ENCODE results near the gene HDAC3. TPM values are rescaled to one million over a fixed set of nuclear protein-coding genes. Genes with fewer than 3 reads are reported as not detected.

Gene HDAC3
- total RNA-seq, 1 donor from 2014 or later = 101 TPM

DNA sequence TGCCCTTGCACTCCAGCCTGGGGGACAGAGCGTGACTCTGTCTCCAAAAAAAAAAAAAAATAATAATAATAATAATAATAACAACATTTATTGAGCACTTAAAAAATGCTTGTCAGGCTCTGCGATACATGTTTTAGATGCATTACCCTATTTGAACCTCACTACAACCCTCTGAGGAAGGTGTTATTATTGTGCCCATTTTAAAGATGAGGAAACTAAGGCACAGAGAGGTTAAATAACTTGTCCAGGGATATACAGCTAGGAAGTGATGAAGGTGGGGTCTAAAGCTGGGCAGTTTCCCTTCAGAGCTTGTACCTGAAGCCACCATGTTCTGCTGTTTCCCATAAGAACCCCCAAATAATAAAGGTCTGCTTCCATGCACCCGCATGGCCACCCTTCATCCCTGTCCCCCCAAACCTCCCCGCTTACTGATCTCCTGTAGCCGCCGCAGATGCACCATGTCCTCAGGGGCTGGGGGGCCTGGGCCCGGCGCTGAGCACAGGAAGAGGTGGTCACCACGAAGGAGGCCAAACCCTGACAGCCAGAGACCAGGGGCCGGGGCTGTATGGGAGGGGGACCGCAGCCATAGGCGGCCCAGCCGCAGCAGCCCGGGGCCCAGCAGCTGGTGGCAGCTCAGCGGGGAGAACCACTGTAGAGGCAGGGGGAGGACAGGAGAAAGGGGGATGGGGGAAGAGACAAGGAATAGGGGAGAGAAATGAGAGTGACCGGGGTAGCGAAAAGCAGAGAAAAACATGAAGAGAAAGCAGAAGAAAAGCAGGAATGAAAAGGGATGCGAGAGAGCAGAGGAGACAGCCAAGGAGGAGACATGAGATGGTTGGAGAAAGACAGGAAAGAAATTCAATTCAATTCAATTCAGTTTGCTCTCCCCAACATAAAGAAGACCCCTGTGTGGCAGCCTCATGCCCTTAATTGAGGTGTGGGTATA is 29.6 kb upstream of the HDAC3 start:
- Mint-ChIP-seq H3K36me3 (ENCODE audit: insufficient read depth) (no peaks in the 10 kb centered on the region), H3K27ac (no peak overlapping the region), H3K4me3 (ENCODE audit: low read depth) (no peak overlapping the region), H3K4me1 (ENCODE audit: low read depth) (peaks cover 2% of the 10 kb centered on the region), H3K27me3 (no peaks in the 10 kb centered on the region), H3K9me3 (ENCODE audit: low read depth) (no peaks in the 10 kb centered on the region)
- no peak for DNase-seq (ENCODE audit: low spot score, unreplicated experiment)
- TF ChIP-seq CTCF (IDR thresholded peaks at IDR 0.05; ENCODE audit: unreplicated experiment) = no peak

DNA sequence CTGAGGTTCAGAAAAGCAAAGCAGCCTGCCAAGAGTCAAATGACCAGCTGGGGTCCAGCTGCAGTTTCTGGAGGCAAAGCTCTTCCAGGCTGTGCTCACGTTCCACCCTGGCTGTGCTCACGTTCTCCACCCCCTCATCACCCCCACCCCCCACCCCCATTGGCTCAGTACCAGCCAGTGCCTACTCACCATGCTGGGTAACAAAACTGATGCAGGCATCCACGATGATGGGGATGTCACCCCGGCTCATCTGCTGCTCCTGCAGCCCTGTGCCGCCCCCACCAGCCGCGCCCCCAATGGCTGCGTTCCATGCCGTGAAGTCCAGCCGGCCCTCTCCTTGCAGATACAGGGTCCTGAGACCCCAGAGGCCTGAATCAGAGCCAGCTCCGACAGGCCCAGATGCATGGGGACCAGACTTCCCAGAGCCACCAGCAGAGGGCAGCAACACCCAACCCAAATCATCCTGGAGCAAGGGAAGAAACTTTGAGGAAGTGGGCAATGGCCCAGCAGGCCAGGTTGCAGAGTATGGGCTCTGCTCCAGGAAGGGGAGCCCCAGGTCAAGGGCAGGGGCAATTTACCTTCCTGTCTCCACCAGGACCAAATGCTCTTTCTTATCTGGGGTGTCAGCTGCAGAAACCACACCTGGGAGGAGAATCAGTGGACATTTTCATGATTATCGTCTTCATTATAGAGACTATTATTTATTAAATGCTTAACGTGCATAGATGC is 28.2 kb upstream of the HDAC3 start:
- peaks cover 2% of the 10 kb centered on the region for H3K4me1 Mint-ChIP-seq (ENCODE audit: low read depth)
- no peaks in the 10 kb centered on the region for H3K27me3 Mint-ChIP-seq
- TF ChIP-seq CTCF (IDR thresholded peaks at IDR 0.05; ENCODE audit: unreplicated experiment) = peak; percentile 93
- no peak overlapping the region for H3K4me3 Mint-ChIP-seq (ENCODE audit: low read depth)
- H3K36me3 Mint-ChIP-seq (ENCODE audit: insufficient read depth) = no peaks in the 10 kb centered on the region
- H3K9me3 Mint-ChIP-seq (ENCODE audit: low read depth) = no peaks in the 10 kb centered on the region
- DNase-seq (ENCODE audit: low spot score, unreplicated experiment) = peak; percentile 74
- H3K27ac Mint-ChIP-seq = no peak overlapping the region

DNA sequence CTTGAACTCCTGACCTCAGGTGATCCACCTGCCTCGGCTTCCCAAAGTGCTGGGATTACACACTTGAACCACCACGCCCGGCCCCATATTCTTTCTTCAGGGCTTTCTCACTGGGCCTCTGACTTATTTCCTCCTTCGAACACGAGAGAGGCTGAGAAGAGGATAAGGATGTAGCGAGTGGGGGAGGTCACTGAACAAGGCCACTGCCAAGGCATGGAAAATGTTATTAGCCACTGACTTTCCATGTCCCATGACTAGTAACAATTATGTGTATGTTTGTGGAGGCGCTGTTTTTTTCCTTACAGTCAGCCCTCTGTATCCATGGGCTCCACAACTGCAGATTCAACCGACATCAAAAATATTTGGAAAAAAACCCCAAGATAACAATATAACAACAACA is 26.9 kb upstream of the HDAC3 start:
- no peak for TF ChIP-seq CTCF (IDR thresholded peaks at IDR 0.05; ENCODE audit: unreplicated experiment)
- H3K27ac Mint-ChIP-seq = no peak overlapping the region
- H3K27me3 Mint-ChIP-seq = no peaks in the 10 kb centered on the region
- peaks cover 2% of the 10 kb centered on the region for H3K4me1 Mint-ChIP-seq (ENCODE audit: low read depth)
- DNase-seq (ENCODE audit: low spot score, unreplicated experiment) = no peak
- no peaks in the 10 kb centered on the region for H3K36me3 Mint-ChIP-seq (ENCODE audit: insufficient read depth)
- no peak overlapping the region for H3K4me3 Mint-ChIP-seq (ENCODE audit: low read depth)
- H3K9me3 Mint-ChIP-seq (ENCODE audit: low read depth) = no peaks in the 10 kb centered on the region

GRCh38 chr5:141662028-141662427 is 25.4 kb upstream of the HDAC3 start:
- Mint-ChIP-seq H3K27ac (no peak overlapping the region), H3K9me3 (ENCODE audit: low read depth) (no peaks in the 10 kb centered on the region), H3K27me3 (no peaks in the 10 kb centered on the region), H3K4me1 (ENCODE audit: low read depth) (peaks cover 2% of the 10 kb centered on the region), H3K36me3 (ENCODE audit: insufficient read depth) (no peaks in the 10 kb centered on the region), H3K4me3 (ENCODE audit: low read depth) (no peak overlapping the region)
- no peak for TF ChIP-seq CTCF (IDR thresholded peaks at IDR 0.05; ENCODE audit: unreplicated experiment)
- DNase-seq (ENCODE audit: low spot score, unreplicated experiment) = no peak

GRCh38 chr5:141657937-141658545 is 21.4 kb upstream of the HDAC3 start:
- TF ChIP-seq CTCF (IDR thresholded peaks at IDR 0.05; ENCODE audit: unreplicated experiment) = no peak
- no peaks in the 10 kb centered on the region for H3K36me3 Mint-ChIP-seq (ENCODE audit: insufficient read depth)
- DNase-seq (ENCODE audit: low spot score, unreplicated experiment) = no peak
- H3K27ac Mint-ChIP-seq = no peak overlapping the region
- no peaks in the 10 kb centered on the region for H3K9me3 Mint-ChIP-seq (ENCODE audit: low read depth)
- H3K27me3 Mint-ChIP-seq = peaks cover 2% of the 10 kb centered on the region
- H3K4me1 Mint-ChIP-seq (ENCODE audit: low read depth) = no peaks in the 10 kb centered on the region
- no peak overlapping the region for H3K4me3 Mint-ChIP-seq (ENCODE audit: low read depth)
